ENCODE measurements around the gene CRHBP.

CRHBP gene

GRCh38 chr5:77003246-77003645 lies 50.4 kb downstream of the CRHBP start:
- no peak for TF ChIP-seq CTCF (IDR thresholded peaks at IDR 0.05)
- TF ChIP-seq ZFX (IDR thresholded peaks at IDR 0.05; ENCODE audit: borderline replicate concordance): no peak
- H3K27ac ChIP-seq: no peak overlapping the region

GRCh38 chr5:77006124-77006523 lies 53.3 kb downstream of the CRHBP start:
- H3K27ac ChIP-seq: no peak overlapping the region
- TF ChIP-seq ZFX (IDR thresholded peaks at IDR 0.05; ENCODE audit: borderline replicate concordance): no peak
- no peak for TF ChIP-seq CTCF (IDR thresholded peaks at IDR 0.05)

GRCh38 chr5:77008413-77008812 lies 55.6 kb downstream of the CRHBP start:
- TF ChIP-seq ZFX (IDR thresholded peaks at IDR 0.05; ENCODE audit: borderline replicate concordance) (no peak), CTCF (IDR thresholded peaks at IDR 0.05) (no peak)
- no peak overlapping the region for H3K27ac ChIP-seq

- H3K27ac ChIP-seq: no peak overlapping the region
- no peak for TF ChIP-seq CTCF (IDR thresholded peaks at IDR 0.05)
- TF ChIP-seq ZFX (IDR thresholded peaks at IDR 0.05; ENCODE audit: borderline replicate concordance): no peak
Measured at GRCh38 chr5:77010243-77010642, 57.4 kb downstream of the CRHBP start.

- TF ChIP-seq CTCF (IDR thresholded peaks at IDR 0.05) (no peak), ZFX (IDR thresholded peaks at IDR 0.05; ENCODE audit: borderline replicate concordance) (no peak)
- no peak overlapping the region for H3K27ac ChIP-seq
Measured at GRCh38 chr5:77011498-77011897, 58.7 kb downstream of the CRHBP start.

GRCh38 chr5:77012601-77013000 lies 59.8 kb downstream of the CRHBP start:
- TF ChIP-seq CTCF (IDR thresholded peaks at IDR 0.05) (no peak), ZFX (IDR thresholded peaks at IDR 0.05; ENCODE audit: borderline replicate concordance) (no peak)
- H3K27ac ChIP-seq: no peak overlapping the region

GRCh38 chr5:77015938-77016569 lies 63.2 kb downstream of the CRHBP start:
- H3K27ac ChIP-seq: no peak overlapping the region
- TF ChIP-seq ZFX (IDR thresholded peaks at IDR 0.05; ENCODE audit: borderline replicate concordance) (no peak), CTCF (IDR thresholded peaks at IDR 0.05) (peak; percentile 63)

All from 22Rv1 (cell line).